ENCODE data around the gene CEP152. TPM values are rescaled to one million over a fixed set of nuclear protein-coding genes. Genes with fewer than 3 reads are reported as not detected.

The CEP152 gene
- polyA plus RNA-seq, 1 donor from 2014 or later, result 1.3 TPM

DNA sequence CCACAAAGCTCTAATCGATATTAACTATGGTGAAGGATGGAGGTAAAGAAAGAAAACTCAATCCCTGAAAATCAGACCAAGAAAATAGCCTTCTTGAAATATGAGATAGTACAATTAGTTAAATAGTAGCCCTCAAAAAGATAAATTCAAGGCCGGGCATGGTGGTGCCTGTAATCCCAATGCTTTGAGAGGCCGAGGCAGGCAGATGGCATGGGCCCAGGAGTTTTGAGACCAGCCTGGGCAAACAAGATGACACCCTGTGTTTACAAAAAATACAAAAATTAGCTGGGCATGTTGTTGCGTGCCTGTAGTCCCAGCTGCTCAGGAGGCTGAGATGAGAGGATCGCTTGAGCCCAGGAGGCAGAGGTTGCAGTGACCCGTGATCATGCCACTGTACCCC, 31.6 kb upstream of the CEP152 start:
- Histone ChIP-seq H3K36me3 (ENCODE audit: insufficient read depth, low read length) (no peaks in the 10 kb centered on the region), H3F3A (ENCODE audit: insufficient read depth, low read length, poor library complexity, severe bottlenecking) (no peaks in the 10 kb centered on the region), H3K4me2 (ENCODE audit: low read length) (no peak overlapping the region), H4K20me1 (ENCODE audit: insufficient read depth) (no peaks in the 10 kb centered on the region), H3K9me3 (ENCODE audit: low read length) (no peaks in the 10 kb centered on the region), H2AFZ (ENCODE audit: low read depth, low read length) (no peak overlapping the region), H3K9ac (ENCODE audit: low read length) (no peak overlapping the region), H3K27ac (ENCODE audit: low read length) (no peak overlapping the region), H3K4me3 (ENCODE audit: low read length) (no peak overlapping the region), H3K79me2 (replicated peaks; ENCODE audit: insufficient read depth, low read length) (no peaks in the 10 kb centered on the region), H3K9me2 (ENCODE audit: insufficient read depth, low read length) (no peaks in the 10 kb centered on the region), H3K27me3 (ENCODE audit: insufficient read depth, low read depth, low read length) (no peaks in the 10 kb centered on the region)
- no peak for TF ChIP-seq SMC3 (conservative IDR thresholded peaks at IDR 0.05; ENCODE audit: poor library complexity)
- no peak for TF ChIP-seq CTCF (IDR thresholded peaks at IDR 0.05; ENCODE audit: poor library complexity, severe bottlenecking)
- TF ChIP-seq EZH2 (IDR thresholded peaks at IDR 0.05; ENCODE audit: borderline replicate concordance, insufficient read depth, low read length, poor library complexity, severe bottlenecking), result no peak
- no peak for TF ChIP-seq POLR2AphosphoS5 (IDR thresholded peaks at IDR 0.05)
- TF ChIP-seq EP300 (conservative IDR thresholded peaks at IDR 0.05; ENCODE audit: poor library complexity, severe bottlenecking), result no peak
- no peak for TF ChIP-seq TAF1 (IDR thresholded peaks at IDR 0.05; ENCODE audit: low read depth)
- no peak for TF ChIP-seq MXI1 (conservative IDR thresholded peaks at IDR 0.05; ENCODE audit: poor library complexity, severe bottlenecking)
- TF ChIP-seq RAD21 (conservative IDR thresholded peaks at IDR 0.05), result no peak
- TF ChIP-seq, protein P1, sequence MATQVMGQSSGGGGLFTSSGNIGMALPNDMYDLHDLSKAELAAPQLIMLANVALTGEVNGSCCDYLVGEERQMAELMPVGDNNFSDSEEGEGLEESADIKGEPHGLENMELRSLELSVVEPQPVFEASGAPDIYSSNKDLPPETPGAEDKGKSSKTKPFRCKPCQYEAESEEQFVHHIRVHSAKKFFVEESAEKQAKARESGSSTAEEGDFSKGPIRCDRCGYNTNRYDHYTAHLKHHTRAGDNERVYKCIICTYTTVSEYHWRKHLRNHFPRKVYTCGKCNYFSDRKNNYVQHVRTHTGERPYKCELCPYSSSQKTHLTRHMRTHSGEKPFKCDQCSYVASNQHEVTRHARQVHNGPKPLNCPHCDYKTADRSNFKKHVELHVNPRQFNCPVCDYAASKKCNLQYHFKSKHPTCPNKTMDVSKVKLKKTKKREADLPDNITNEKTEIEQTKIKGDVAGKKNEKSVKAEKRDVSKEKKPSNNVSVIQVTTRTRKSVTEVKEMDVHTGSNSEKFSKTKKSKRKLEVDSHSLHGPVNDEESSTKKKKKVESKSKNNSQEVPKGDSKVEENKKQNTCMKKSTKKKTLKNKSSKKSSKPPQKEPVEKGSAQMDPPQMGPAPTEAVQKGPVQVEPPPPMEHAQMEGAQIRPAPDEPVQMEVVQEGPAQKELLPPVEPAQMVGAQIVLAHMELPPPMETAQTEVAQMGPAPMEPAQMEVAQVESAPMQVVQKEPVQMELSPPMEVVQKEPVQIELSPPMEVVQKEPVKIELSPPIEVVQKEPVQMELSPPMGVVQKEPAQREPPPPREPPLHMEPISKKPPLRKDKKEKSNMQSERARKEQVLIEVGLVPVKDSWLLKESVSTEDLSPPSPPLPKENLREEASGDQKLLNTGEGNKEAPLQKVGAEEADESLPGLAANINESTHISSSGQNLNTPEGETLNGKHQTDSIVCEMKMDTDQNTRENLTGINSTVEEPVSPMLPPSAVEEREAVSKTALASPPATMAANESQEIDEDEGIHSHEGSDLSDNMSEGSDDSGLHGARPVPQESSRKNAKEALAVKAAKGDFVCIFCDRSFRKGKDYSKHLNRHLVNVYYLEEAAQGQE (IDR thresholded peaks at IDR 0.05; ENCODE audit: borderline replicate concordance), result no peak

DNA sequence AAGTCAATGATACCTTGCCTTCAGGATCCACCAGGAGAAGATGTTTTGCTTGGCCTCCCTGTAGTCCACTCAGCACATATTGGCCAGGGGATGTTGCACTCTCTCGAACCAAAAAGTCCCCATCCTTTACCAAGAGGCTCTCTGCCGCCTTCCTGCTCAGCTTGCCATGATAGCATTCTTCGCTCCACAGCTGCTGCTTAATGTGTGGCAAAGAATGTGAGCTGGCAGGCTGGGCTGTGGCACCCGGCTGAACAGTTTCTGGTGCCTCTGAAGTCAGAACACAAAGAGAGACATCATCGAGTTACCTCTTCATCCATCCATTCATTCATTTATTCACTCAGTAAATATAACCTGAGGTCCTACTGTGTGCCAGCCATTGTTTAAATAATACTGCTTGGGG, 23.9 kb upstream of the CEP152 start:
- Histone ChIP-seq H3K4me3 (ENCODE audit: low read length) (no peak overlapping the region), H3F3A (ENCODE audit: insufficient read depth, low read length, poor library complexity, severe bottlenecking) (no peaks in the 10 kb centered on the region), H3K9me2 (ENCODE audit: insufficient read depth, low read length) (no peaks in the 10 kb centered on the region), H3K9me3 (ENCODE audit: low read length) (no peaks in the 10 kb centered on the region), H2AFZ (ENCODE audit: low read depth, low read length) (no peak overlapping the region), H3K36me3 (ENCODE audit: insufficient read depth, low read length) (no peaks in the 10 kb centered on the region), H3K27ac (ENCODE audit: low read length) (no peak overlapping the region), H3K27me3 (ENCODE audit: insufficient read depth, low read depth, low read length) (no peaks in the 10 kb centered on the region), H4K20me1 (ENCODE audit: insufficient read depth) (no peaks in the 10 kb centered on the region), H3K9ac (ENCODE audit: low read length) (no peak overlapping the region), H3K79me2 (replicated peaks; ENCODE audit: insufficient read depth, low read length) (no peaks in the 10 kb centered on the region), H3K4me2 (ENCODE audit: low read length) (no peak overlapping the region)
- TF ChIP-seq, protein P1 (IDR thresholded peaks at IDR 0.05; ENCODE audit: borderline replicate concordance), result no peak
- no peak for TF ChIP-seq SMC3 (conservative IDR thresholded peaks at IDR 0.05; ENCODE audit: poor library complexity)
- no peak for TF ChIP-seq MXI1 (conservative IDR thresholded peaks at IDR 0.05; ENCODE audit: poor library complexity, severe bottlenecking)
- TF ChIP-seq TAF1 (IDR thresholded peaks at IDR 0.05; ENCODE audit: low read depth), result no peak
- no peak for TF ChIP-seq POLR2AphosphoS5 (IDR thresholded peaks at IDR 0.05)
- TF ChIP-seq EP300 (conservative IDR thresholded peaks at IDR 0.05; ENCODE audit: poor library complexity, severe bottlenecking), result no peak
- TF ChIP-seq EZH2 (IDR thresholded peaks at IDR 0.05; ENCODE audit: borderline replicate concordance, insufficient read depth, low read length, poor library complexity, severe bottlenecking), result no peak
- TF ChIP-seq RAD21 (conservative IDR thresholded peaks at IDR 0.05), result no peak
- no peak for TF ChIP-seq CTCF (IDR thresholded peaks at IDR 0.05; ENCODE audit: poor library complexity, severe bottlenecking)

Data from neural cell (in vitro differentiated cells).